Measurements from ENCODE around the gene FUT7.
"Not testable (repeated sequence)": the region's sequence is repeated elsewhere in the genome, so short reads cannot be mapped to it uniquely, and the experiment has no call there.

Gene FUT7

DNA sequence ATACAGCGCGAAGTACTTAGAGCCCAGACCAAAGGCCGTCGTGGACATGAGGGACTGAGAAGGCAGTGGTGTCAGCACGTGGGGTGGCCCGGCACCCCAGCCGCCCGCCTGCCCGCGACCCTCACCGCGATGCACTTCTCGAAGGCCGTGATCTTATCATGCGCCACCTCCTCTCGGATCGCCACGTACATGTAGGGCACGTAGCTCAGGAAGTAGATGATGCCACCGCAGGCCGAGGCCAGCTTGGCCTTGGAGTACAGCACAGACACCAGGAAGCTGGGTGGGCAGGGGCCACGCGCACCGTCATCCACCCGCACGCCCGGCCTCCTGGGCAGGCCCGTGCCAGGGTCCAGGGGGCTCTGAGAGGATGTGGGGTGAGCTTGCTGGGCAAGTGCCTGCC lies 14.8 kb downstream of the FUT7 start:
- no peak for DNase-seq

DNA sequence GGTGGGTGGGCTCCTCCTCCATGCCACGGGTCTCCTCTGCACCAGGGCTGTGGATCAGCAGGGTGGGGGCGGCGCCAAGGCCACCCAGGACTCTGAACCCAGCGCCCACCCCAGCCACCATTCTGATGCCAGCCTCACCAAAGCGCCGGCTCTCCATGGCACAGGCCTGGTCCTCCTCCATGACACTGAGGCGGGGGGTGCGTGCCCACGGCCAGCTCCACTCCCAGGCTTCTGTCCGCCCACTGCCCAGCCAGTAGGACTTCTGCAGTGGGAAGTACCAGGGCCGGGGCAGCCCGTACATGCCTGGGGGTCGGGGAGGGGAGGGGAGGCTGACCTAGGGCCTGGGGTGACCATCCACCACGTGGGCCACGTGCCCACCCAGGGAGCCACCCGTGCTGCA lies 15.5 kb downstream of the FUT7 start:
- no peak for DNase-seq

DNA sequence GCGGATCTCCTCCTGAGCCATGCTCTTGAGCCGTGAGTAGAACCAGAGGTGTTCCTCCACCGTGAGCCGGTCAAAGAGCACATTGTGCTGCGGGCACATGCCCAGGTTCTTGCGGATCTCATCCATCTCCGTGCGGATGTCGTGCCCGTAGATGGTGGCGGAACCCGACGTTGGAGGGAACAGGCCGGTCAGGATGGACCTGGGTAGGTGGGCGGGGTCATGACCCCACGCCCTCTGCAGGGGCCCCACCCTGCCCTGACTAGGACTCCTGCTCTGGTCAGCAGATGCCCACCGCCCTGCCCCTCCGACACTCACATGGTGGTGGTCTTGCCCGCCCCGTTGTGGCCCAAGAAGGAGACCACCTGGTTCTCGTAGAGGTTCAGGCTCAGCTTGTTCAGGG lies 15.9 kb downstream of the FUT7 start:
- DNase-seq = no peak

DNA sequence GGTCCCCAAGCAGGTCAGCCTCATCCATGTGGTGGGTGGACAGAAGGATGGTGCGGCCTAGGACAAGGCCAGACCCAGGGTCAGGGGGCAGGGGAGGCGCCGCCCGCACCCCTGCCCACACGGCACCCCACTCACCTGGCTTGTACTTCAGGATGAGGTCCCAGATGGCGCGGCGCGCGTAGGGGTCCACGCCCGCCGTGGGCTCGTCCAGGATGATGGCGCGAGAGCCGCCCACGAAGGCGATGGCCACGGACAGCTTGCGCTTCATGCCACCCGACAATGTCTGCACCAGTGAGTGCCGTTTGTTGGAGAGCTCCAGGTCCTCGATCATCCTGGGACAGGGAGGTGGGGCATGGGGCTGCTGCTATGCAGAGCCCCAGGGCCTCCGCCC lies 16.4 kb downstream of the FUT7 start:
- DNase-seq = no peak

DNA sequence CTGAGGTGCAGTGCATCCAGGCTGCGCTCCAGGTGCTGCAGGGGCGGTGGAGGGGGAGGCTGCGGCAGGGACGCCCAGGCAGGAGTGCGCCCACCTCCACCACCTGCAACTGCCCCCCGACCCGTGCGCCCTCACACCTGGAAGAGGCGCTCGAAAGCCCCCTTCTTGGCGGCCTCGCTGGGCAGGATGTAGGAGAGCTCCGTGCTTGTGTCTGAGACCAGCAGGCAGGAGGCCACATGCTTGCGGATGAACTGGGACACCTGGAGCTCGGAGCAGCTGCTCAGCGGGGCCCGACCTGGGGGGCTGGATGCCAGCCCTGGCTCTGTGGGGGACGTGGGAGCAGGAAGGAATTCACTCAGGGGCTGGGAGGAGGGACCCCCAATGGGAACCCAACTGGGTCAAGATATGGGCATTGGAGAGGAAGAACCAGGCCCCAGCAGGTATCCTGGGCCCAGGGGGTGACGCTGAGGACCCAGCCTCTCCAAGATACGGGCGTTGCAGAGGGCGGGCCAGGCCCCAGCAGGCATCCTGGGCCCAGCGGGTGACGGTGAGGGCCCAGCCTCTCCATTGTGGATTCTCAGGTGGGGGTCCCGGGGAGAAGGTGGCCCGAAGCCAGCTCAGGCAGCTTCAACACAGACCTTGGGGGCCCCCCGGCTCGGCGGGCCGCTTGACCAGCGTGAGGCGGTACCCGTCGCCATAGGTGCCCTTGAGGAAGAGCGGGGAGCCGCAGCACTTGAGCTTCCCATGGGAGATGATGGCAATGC lies 16.9 kb downstream of the FUT7 start:
- DNase-seq = no peak

DNA sequence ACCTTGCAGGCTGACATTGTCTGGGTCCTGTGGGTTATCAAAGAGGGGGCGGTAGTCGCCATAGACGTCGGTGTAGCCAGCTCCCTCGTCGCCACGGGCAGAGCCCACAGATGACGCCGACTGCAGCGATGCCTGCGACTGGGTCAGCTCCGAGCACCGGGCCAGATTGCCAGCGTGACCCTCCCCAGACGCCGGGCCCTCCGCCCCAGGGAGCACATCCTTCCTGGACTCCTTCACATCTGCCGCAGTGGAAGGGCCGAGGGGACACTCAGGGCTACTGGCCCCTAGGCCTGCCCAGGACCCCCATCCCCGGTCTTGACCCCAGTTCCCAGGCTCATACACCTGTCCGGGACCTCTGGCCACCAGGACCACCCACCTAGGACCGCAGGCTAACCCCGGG lies 17.7 kb downstream of the FUT7 start:
- no peak for DNase-seq

DNA sequence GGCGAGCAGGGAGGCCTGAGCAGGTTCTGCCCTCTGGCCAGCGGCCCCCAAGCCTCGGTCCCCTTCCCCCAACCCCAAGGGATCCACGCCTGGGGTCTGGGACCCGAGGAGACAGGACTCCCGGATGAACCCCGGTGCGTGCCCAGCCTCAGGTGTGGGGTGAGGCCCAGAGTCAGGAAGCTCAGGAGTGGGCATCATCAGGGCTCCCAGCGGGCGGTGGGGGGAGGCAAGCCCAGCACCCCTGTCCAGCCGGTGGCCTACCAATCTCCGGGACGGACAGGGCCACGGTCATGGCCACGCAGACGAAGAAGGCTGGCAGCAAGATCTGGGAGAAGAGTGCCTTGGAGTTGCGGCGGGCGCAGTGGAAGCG lies 18.3 kb downstream of the FUT7 start:
- DNase-seq = no peak

DNA sequence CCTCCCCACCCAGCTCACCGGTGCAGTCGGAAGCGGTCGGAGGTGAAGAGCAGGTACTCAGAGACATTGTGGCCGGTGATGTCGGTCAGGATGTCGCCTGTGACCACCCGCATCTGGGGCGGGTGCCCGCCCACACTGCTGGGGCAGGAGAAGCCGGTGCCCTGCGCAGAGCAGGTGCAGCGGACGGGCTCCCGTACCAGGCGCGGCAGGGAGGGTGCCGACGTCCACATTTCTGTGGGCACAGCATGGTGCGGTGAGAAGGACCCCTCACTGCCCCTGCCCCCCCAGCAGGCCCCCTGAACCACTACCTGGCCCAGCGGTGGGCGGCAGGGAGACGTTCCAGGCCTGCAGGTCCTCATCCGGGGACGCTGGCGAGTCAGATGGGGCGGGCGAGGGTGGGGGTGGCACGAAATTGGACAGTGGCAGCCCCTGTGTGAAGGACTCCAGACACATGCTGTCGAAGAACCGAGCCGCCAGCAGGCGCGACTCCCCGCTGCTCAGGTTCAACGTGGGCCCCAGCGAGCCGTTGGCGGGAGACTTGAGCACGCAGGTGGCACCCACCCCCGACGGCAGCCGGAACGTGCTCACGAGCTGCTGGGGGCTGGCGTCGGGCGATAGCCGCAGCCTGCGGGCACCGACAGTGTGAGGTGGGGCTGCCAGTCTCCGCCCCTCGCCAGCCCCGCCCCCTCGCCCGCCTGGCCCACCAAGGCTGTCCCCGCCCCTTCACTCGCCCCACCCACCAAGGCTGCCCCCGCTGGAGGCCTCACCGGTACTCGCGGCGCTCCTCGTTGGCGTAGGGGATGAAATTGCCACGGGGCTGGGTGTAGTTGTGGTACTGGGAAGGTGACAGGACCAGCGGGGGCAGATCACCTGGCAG lies 19.0 kb downstream of the FUT7 start:
- DNase-seq = no peak

DNA sequence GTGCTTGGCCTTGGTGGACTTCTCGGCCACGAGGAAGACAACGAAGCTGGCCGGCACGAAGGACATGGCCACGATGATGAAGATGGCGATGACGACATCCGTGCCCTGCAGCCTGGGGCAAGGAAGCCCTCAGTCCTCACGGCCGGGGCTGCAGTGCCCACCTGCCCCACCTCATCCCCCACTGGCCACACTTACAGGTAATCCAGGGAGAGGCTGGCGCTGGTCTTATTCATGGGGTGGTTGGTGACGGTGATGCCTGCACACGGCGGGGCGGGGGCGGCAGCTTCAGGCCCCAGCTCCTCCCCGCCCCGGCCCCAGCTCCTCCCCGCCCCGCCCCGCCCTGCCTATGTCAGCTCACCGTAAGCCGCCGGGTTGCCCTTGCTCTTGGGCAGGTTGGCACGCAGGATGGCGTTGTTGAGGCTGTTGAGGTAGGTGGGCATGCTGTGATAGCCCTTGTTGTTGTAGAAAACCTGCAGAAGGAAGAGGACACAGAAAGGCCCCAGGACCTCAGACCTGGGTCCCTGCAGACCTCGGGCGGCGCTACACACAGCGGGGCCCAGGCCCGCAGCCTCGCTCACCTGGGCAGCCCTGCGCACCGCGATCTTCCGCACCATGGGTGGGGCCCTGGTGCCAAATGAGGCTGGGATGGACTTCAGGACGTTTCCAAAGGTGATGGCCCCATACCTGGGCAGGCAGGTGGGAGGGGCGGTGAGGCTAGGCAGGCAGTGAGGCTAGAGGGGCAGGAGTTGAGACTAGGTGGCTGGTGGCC lies 19.8 kb downstream of the FUT7 start:
- DNase-seq = no peak

DNA sequence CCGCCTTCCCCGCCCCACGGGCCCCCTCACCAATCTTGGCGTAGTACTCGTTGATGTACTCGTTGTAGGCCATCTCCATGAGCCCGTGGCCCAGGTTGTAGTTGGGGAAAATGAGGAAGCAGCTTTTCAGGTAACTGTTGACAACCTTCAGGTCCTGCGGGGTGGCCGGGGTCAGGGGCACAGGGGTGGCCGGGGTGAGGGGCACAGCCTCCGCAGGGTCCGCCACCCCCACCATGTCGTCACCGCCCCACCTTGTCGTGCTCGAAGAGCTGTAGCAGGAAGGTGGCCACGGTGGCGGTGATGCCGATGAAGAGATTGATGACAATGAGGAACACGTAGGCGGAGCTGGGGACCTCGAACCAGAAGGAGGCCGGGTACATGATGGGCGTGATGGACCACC lies 20.7 kb downstream of the FUT7 start:
- DNase-seq = no peak

DNA sequence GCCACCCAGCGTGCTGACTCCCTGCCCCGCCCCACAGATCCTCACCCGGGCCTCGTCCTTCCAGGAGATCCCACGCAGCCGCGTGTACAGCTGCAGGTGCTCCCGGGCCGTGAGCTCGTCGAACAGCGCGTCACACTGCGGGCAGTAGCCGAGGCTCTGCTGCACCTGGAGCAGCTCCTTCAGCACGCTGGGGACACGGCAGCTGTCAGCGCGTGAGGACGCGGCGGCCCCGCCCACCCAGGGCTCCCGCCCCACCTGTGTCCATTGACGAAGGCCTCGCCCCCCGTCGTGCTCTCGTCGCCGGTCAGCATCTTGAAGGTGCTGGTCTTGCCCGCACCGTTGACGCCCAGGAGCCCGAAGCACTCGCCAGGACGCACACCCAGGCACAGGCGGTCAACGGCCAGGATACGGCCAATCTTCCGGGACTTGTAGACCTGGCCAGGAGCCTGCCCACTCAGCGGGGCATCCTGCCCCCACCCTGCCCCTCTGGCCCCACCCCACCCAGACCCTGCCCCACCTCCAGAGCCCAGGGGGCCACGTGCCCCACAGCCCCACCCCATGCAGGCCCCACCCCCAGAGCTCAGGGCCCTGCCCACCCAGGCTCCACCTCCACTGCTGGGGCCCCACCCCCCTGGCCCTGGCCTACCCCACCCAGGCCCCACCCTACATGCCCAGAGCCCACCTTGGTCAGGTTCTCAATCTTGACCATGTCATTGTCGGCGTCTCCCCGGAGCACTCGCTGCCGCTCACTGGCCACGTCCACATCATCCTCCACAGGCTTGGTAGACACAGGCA lies 21.8 kb downstream of the FUT7 start:
- no peak for DNase-seq

DNA sequence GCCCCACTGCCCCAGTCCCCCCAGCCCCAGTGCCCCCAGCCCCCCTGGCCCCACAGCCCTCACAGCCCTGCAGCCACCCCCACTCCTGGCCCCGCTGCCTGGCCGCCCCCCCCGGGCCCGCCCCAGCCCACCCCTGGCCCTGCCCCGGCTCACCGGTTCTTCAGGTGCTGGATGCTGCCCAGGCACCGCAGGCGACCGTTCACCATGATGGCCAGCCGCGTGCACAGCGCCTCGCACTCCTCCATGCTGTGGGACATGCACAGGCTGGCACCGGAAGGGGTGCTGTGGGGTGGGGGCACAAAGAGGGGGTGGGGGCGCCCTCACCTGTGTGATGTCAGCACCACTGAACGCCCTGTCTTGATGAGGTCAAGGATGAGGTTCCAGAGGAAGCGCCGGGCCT lies 22.7 kb downstream of the FUT7 start:
- DNase-seq = no peak

DNA sequence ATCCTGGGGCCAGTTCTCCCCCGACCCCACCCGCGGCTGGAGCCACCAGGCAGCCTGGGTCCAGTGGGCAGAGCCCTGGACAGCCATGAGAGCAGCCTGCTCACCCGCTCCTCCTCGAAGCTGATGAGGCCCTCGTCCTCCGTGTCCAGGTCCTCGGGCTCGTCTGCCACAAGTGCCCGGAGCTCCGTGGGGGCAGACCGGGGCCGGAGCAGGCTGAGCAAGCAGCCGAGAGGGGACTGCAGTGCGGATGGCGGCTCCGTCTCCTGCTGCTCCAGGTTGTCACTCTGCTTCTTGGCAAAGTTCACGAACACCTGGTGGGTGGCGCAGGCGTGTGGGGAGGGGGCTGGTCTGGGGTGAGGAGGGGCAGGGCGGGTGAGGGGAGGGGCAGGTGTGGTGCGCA lies 23.6 kb downstream of the FUT7 start:
- DNase-seq = no peak

DNA sequence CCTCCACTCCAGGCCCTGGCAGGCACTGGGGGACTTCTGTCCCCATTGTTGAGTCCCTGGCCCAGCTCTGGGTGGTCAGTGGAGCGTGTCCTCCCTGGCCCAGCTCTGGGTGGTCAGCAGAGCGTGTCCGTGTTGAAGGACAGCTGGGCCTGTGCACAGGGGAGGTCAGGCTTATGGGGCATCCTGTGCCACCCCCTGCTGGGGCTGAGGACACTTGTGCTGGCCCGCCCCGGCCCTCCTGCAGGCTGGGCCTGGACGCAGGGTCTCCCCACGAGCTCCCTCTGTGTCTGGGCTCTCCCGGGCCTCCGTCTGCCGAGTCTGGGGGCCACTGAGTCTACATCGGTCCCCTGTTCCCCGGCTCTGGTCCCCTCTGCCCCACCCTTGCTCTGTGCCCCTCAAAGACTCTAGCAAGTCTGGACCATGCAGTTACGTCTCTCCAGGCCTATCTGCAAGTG lies 24.0 kb downstream of the FUT7 start:
- DNase-seq = no peak

DNA sequence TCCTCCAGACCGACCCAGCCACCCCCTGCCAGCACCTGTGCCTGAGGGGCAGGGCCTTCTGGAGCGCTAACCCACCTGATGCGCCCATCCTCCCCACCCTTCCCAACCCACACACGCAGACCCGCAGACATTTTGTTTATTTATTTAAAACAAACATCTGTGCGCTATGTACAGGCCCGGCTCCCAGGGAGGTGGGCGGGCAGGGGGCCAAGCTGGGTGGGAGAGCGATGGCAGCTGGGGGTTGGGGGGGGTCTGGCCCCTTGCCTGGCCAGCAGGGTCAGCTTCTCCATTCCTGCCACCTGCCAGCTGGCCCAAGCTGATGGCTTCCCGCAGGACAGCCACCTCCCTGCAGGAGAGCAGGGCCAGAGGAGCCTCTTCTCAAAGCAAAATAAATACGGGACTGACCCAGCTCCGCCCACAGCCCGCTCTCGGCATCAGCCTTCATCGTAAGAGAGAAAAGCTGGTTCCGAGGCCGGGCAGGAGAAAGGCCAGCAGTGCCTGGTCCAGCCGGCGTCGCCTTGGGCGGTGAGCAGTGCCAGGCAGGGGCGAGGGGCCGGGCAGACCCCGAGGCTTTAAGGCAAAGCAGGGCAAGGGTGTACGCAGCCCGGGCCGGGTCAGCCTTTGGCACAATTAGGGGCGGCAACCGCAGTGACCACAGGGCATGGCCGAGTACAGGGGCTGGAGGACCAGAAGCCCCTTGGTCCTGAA lies 24.6 kb downstream of the FUT7 start:
- DNase-seq = no peak

DNA sequence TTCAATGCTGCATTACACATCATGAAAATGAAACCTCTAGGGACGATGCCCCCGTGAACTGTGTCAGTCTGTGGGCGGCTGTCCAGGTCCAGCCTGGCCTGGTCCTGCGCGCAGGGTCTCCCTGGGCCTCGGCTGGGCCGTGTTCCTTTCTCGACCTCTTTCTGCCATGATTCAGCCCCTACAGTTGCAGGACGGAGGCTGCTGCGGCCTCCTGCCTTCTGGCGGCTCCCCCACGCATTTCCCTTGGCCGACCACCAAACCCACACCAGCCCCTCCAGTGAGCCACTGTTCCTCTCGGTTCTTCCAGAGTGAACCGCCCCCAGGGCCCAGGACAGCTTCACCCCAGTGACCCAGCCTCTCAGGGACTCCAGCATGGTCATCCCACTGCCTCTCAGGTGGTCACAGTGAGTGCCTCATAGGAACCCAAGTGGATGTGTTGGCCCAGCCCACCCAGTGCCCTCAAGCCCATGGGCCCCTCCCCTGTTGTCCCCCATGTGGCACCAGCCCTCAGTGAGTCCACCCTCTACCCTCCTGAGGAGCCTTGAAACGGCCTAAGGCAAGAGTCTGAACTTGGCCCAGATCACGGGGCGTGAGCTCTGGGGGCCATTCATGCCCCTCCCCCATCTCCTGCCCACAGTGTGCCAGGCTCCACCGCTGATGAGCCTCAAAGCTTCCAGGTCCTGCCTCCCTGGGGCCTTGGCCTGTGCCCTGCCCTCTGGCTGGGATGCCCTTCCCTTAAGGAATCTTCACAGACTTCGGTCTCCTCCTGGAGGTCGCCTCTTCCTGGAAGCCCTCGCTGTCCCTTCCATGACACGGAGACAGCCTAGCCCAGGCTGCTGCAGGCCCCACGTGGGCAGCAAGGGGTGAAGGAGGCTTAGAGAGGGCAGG lies 25.5 kb downstream of the FUT7 start:
- DNase-seq = no peak

DNA sequence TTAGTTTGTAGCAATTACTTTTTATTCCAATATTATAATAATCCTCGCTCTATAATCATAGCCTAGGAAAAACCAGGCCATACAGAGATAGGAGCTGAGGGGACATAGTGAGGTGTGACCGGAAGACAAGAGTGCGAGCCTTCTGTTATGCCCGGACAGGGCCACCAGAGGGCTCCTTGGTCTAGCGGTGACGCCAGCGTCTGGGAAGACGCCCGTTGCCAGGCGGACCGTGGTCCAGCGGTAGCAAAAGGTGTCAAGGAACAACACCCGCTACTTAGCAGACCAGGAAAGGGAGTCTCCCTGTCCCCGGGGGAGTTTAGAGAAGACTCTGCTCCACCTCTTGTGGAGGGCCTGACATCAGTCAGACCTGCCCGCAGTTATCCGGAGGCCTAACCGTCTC lies 27.6 kb downstream of the FUT7 start:
- DNase-seq = not testable (repeated sequence)

DNA sequence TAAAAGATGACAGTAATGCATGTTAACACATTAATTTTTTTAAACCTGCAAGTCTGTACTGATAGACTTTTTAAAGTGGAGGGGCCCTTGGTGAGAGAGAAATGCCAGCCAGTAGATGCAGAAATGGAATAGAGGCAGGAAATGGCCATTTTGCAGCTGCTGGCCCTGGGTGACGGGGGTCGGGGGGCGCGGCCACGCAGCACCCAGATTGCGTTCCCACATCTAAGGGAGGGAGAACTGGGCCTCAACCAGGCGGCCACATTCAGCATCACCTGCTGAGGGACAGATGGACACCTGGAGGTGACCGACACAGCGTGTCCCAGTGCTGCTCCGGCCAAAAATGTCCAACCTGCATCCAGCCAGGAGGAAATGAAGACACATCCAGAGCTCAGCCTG lies 29.2 kb downstream of the FUT7 start:
- no peak for DNase-seq

DNA sequence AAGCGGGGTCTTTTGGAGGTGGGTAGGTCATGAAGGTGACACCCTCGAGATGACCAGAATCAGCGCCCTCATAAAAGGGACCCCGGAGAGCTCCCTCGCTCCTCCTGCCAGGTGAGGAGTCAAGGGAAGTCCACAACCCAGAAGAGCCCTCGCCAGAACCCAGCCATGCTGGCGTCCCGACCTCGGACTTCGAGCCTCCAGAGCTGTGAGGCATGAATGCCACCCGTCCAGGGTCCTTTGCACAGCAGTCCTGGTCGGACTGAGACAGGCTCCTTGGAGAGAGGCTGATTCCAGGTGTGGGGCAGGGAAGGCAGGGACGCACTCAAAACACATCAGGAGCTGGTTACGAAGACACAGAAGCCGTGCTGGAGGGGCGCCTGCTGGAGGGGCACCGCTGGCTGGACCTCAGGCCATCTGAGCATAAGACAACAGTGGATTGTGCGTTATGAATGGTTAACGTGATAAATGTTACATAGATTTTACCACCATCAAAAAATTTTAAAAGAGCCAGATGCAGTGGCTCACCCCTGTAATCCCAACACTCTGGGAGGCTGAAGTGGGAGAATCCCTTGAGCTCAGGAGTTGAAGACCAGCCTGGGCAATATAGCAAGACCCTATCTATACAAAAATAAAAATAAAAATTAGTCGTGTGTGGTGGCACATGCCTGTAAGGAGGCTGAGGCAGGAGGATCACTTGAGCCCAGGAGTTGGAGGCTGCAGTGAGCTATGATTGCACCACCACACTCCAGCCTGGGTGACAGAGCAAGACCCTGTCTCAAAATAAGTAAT lies 29.8 kb downstream of the FUT7 start:
- DNase-seq = no peak

All from NCI-H187 treated with DMSO at 0.1 percent for 48 hours (cell line).